ENCODE data around the gene C10orf53.

- no peak for TF ChIP-seq POLR2A (IDR thresholded peaks at IDR 0.05; ENCODE audit: low read depth, low read length)
- TF ChIP-seq POLR2AphosphoS5 (IDR thresholded peaks at IDR 0.05; ENCODE audit: low read depth, low read length), result no peak
- no peak for TF ChIP-seq TAF1 (IDR thresholded peaks at IDR 0.05; ENCODE audit: borderline replicate concordance, low read depth, low read length)
These were observed 56.6 kb downstream of the C10orf53 start for GRCh38 chr10:49735848-49736563.
